GM19452 (cell line): ENCODE measurements around the gene SNAP47.

Source experiments
- ATAC-seq: cut with Tn5 transposase; IDR thresholded peaks from one replicate; pipeline ENCODE4 v1.9.1; 2021; ENCODE audit not compliant: unreplicated experiment

Gene SNAP47

GRCh38 chr1:227793948-227794816 is 58.9 kb downstream of the SNAP47 start:
- ATAC-seq, result no peak

GRCh38 chr1:227794817-227795192 is 59.6 kb downstream of the SNAP47 start:
- no peak for ATAC-seq

- ATAC-seq, result no peak
Measured at GRCh38 chr1:227795732-227796131, 60.5 kb downstream of the SNAP47 start.

- ATAC-seq, result no peak
Measured at GRCh38 chr1:227796359-227796915, 61.2 kb downstream of the SNAP47 start.

GRCh38 chr1:227797144-227797543 is 61.9 kb downstream of the SNAP47 start:
- no peak for ATAC-seq

GRCh38 chr1:227797625-227798024 is 62.4 kb downstream of the SNAP47 start:
- ATAC-seq, result no peak

GRCh38 chr1:227798078-227798802 is 63.0 kb downstream of the SNAP47 start:
- ATAC-seq, result no peak

- no peak for ATAC-seq
Measured at GRCh38 chr1:227799756-227800155, 64.5 kb downstream of the SNAP47 start.

GRCh38 chr1:227803933-227804332 is 68.7 kb downstream of the SNAP47 start:
- no peak for ATAC-seq

- no peak for ATAC-seq
Measured at GRCh38 chr1:227805606-227806197, 70.5 kb downstream of the SNAP47 start.

- no peak for ATAC-seq
Measured at GRCh38 chr1:227808566-227808965, 73.3 kb downstream of the SNAP47 start.

GRCh38 chr1:227809026-227809425 is 73.8 kb downstream of the SNAP47 start:
- no peak for ATAC-seq

- no peak for ATAC-seq
Measured at GRCh38 chr1:227813962-227814361, 78.7 kb downstream of the SNAP47 start.

- no peak for ATAC-seq
Measured at GRCh38 chr1:227815468-227816409, 80.5 kb downstream of the SNAP47 start, which contains the start of gene PRSS38. PRSS38 (plus strand) TSS chr1:227815675; CDS start chr1:227815717, 42 bp downstream.

- no peak for ATAC-seq
Measured at GRCh38 chr1:227816750-227817446, 81.7 kb downstream of the SNAP47 start.

GRCh38 chr1:227823537-227823936 is 88.3 kb downstream of the SNAP47 start:
- ATAC-seq, result no peak

- no peak for ATAC-seq
Measured at GRCh38 chr1:227824204-227824603, 89.0 kb downstream of the SNAP47 start.

- no peak for ATAC-seq
Measured at GRCh38 chr1:227828786-227829185, 93.6 kb downstream of the SNAP47 start.
